PC-3 (cell line): ENCODE measurements around the gene CDC6. TPM values are rescaled to one million over a fixed set of nuclear protein-coding genes. Genes with fewer than 3 reads are reported as not detected.

Experiments used
- ATAC-seq: fragments of 200-7000 bp; cut with Tn5 transposase; 2 replicates; pipeline ENCODE4 v1.9.1; 2020; ENCODE audit warnings: mild to moderate bottlenecking, moderate library complexity
- BruUV-seq: library from RNA; stranded (reverse); fragments of 400-500 nt; replicated peaks from 2 replicates; lab custom pipeline; 2021; lab: Mats Ljungman, UMichigan
- CTCF ChIA-PET: fragments of 300-600 bp; sonication (Branson Sonifier 250); formaldehyde crosslinking; loops from one replicate; lab custom pipeline; 2022; ENCODE audit warnings: antibody characterized with exemption; lab: Charles Lee
- POLR2A ChIA-PET: fragments of 300-600 bp; sonication (Branson Sonifier 250); formaldehyde crosslinking; loops from one replicate; lab custom pipeline; 2022; ENCODE audit warnings: antibody characterized with exemption; ENCODE audit not compliant: unreplicated experiment; lab: Charles Lee
- DNase-seq: peaks from one replicate; pipeline ENCODE4 v3.0.0-alpha.2; 2015
- H2AFZ ChIP-seq: fragments of 300-600 bp; sonication (generic); 2 replicates; pipeline ENCODE4 v1.6.0; 2016; ENCODE audit warnings: antibody characterized with exemption, low read length
- H3F3A ChIP-seq: fragments of 300-600 bp; sonication (generic); one replicate; pipeline ENCODE4 v1.6.0; 2017; ENCODE audit warnings: antibody characterized with exemption, low read length, control low read depth, mild to moderate bottlenecking; ENCODE audit not compliant: unreplicated experiment
- H3K27ac ChIP-seq: fragments of 300-600 bp; sonication (generic); 2 replicates; pipeline ENCODE4 v1.5.1; 2016; ENCODE audit warnings: mild to moderate bottlenecking, low read length
- H3K27me3 ChIP-seq: fragments of 300-600 bp; sonication (generic); 2 replicates; pipeline ENCODE4 v1.6.1; 2016; ENCODE audit warnings: low read length, mixed read lengths
- H3K36me3 ChIP-seq: fragments of 300-600 bp; sonication (generic); 2 replicates; pipeline ENCODE4 v1.6.1; 2016; ENCODE audit warnings: low read depth, mixed run types, low read length, mixed read lengths
- H3K4me1 ChIP-seq: fragments of 300-600 bp; sonication (generic); 2 replicates; pipeline ENCODE4 v1.5.1; 2016; ENCODE audit warnings: low read length; ENCODE audit not compliant: insufficient read depth
- H3K4me2 ChIP-seq: fragments of 300-600 bp; sonication (generic); 2 replicates; pipeline ENCODE4 v1.6.0; 2016; ENCODE audit warnings: low read length
- H3K4me3 ChIP-seq: fragments of 300-600 bp; sonication (generic); 2 replicates; pipeline ENCODE4 v1.5.1; 2016; ENCODE audit warnings: mild to moderate bottlenecking, low read length, mixed read lengths
- H3K79me2 ChIP-seq: fragments of 300-600 bp; sonication (generic); 2 replicates; pipeline ENCODE4 v1.6.1; 2017; ENCODE audit warnings: low read length, mixed read lengths
- H3K9ac ChIP-seq: fragments of 300-600 bp; sonication (generic); 2 replicates; pipeline ENCODE4 v1.6.0; 2016; ENCODE audit warnings: mild to moderate bottlenecking, low read length
- H3K9me2 ChIP-seq: fragments of 300-600 bp; sonication (generic); replicated peaks from 2 replicates; pipeline ENCODE4 v1.6.1; 2016; ENCODE audit warnings: mixed run types, low read length, mixed read lengths
- H3K9me3 ChIP-seq: fragments of 300-600 bp; sonication (generic); 2 replicates; pipeline ENCODE4 v1.6.1; 2016; ENCODE audit warnings: low read length, mixed read lengths
- H4K20me1 ChIP-seq: fragments of 300-600 bp; sonication (generic); 2 replicates; pipeline ENCODE4 v1.6.1; 2016; ENCODE audit warnings: low read length, mixed read lengths
- EZH2 ChIP-seq: fragments of 300-600 bp; sonication (generic); IDR thresholded peaks from one replicate; pipeline ENCODE4 v1.6.1; 2017; ENCODE audit warnings: antibody characterized with exemption, mild to moderate bottlenecking, low read length; ENCODE audit not compliant: unreplicated experiment
- EZH2phosphoT487 ChIP-seq: fragments of 300-600 bp; sonication (generic); IDR thresholded peaks from 2 replicates; pipeline ENCODE4 v1.6.1; 2018; ENCODE audit warnings: mild to moderate bottlenecking, antibody characterized with exemption, low read length, borderline replicate concordance
- intact Hi-C: fragments of 100-400 bp; cut with micrococcal nuclease; formaldehyde crosslinking; loops from 2 replicates; pipeline ENCODE4 v1.9.0; 2023
- total RNA-seq: library from RNA; depleted of rRNA; stranded (reverse); fragments of >200 nt; gene quantifications from 2 replicates; pipeline ENCODE4 v1.2.3, GENCODE V29; 2014
- TF ChIP-seq, protein P1 (sequence below): fragments of 300-600 bp; sonication (generic); conservative IDR thresholded peaks from 2 replicates; pipeline ENCODE4 v1.5.1; 2017; ENCODE audit warnings: antibody characterized with exemption, low read depth, mild to moderate bottlenecking, low read length

CDC6 gene
- total RNA-seq, 1 experiment from 2014 or later = 48.9 TPM

DNA sequence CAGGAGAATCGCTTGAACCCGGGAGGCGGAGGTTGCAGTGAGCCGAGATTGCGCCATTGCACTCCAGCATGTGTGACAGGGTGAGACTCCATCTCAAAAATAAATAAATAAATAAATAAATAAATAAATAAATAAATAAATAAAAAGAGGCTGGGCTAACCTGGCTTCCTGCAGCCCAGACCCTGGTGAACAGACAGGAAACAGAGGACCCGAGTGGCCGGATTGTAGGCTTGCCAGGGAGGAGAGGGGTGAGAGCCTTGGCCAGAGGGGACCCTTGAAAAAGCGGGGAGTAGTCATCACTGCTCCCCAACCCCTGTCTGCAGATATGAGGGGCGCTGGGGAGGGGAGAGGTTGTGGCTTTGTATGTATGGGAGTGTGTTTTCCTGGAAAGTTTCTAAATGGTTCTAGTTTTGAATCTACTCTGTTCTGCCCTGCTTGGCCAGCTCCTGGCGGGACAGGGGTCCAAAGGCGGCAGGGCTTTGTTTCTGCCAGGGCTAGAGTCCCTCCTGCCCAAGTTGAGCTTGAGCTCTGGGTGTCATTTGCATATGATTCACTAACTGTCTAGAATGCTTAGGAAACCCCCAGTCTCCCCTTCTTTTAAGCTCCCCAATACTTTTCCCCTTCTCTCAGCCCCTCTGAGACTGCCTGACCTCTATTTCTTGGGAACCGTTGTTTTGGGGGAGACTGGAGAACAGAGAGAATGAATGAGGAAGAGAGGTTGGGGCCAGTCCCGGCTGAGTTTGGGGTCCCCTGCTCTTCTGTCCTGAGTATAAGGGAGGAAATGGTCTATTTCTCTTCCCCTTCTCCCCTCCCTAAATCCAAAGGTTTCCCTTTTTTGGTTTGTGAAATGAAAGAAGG is 37.7 kb downstream of the CDC6 start:
- Histone ChIP-seq H3K9me3 (no peaks in the 10 kb centered on the region), H3K27ac (no peak overlapping the region), H3K79me2 (peaks cover 93% of the 10 kb centered on the region), H3K9ac (no peak overlapping the region), H3K4me2 (no peak overlapping the region), H4K20me1 (peaks cover 1% of the 10 kb centered on the region; the same call in 1 of the 2 replicates), H3K36me3 (no peaks in the 10 kb centered on the region), H3K9me2 (no peaks in the 10 kb centered on the region), H3K27me3 (no peaks in the 10 kb centered on the region), H3K4me1 (peaks cover 35% of the 10 kb centered on the region), H3F3A (no peaks in the 10 kb centered on the region), H3K4me3 (no peak overlapping the region), H2AFZ (no peak overlapping the region)
- TF ChIP-seq, protein P1, sequence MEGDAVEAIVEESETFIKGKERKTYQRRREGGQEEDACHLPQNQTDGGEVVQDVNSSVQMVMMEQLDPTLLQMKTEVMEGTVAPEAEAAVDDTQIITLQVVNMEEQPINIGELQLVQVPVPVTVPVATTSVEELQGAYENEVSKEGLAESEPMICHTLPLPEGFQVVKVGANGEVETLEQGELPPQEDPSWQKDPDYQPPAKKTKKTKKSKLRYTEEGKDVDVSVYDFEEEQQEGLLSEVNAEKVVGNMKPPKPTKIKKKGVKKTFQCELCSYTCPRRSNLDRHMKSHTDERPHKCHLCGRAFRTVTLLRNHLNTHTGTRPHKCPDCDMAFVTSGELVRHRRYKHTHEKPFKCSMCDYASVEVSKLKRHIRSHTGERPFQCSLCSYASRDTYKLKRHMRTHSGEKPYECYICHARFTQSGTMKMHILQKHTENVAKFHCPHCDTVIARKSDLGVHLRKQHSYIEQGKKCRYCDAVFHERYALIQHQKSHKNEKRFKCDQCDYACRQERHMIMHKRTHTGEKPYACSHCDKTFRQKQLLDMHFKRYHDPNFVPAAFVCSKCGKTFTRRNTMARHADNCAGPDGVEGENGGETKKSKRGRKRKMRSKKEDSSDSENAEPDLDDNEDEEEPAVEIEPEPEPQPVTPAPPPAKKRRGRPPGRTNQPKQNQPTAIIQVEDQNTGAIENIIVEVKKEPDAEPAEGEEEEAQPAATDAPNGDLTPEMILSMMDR = no peak
- TF ChIP-seq EZH2 (no peak), EZH2phosphoT487 (no peak)
- CTCF ChIA-PET = no interaction called here
- DNase-seq (no peak), ATAC-seq (no peak)
- intact Hi-C loops = no loop called here
- no TSS peak for BruUV-seq
- POLR2A ChIA-PET = interaction anchor here (0.6 kb wide), 1 partner anchor 1202 kb away, joined by 4 read pairs; the partner anchor contains the start of gene KRT19

DNA sequence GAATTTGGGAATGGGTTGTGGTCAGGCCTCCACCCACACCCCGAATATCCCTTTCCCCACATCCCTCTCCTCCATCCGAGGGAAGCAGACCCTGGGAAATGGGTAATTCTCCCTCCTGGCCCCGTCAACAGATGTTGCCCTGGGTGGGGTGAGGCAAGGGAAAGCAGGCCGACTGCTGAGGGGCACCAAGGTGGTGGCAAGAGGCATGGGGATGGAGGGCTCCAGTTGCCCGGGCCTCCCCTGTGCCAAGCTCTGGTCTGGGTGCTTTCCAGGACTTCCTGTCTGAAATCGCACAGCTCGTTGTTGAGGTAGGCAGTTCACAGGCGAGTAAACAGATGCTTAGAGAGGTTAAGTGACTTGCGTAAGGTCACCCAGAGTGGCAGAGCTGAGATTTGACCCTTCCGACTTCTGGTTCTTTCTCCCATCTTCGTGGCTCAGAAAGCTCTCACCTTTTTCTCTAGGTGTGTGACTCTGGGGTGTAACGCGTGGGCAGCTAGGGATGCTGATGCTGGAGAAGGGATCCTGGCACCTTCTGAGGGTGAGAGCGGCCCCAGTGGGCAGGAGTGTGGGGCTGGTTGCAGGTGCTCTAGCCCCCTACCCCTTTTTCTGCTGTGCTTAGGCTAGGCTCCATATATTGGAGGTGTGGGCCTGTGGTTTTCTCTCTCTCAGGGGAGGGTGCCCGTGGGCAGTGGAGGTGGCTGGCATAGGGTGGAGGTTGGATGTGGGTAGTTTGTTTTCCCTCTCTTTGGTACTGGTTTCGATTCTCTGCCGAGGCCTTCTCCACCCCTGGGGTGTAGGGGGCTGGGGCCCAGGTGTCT is 38.5 kb downstream of the CDC6 start:
- peaks cover 90% of the 10 kb centered on the region for H3K79me2 ChIP-seq
- no peak overlapping the region for H2AFZ ChIP-seq
- no TSS peak for BruUV-seq
- no peak for ATAC-seq
- no peak overlapping the region for H3K9ac ChIP-seq
- H3F3A ChIP-seq = no peaks in the 10 kb centered on the region
- no peaks in the 10 kb centered on the region for H3K9me2 ChIP-seq
- no peak overlapping the region for H3K27ac ChIP-seq
- no peak overlapping the region for H3K4me2 ChIP-seq
- ChIA-PET POLR2A (no interaction called here), CTCF (no interaction called here)
- DNase-seq = no peak
- TF ChIP-seq, protein P1 = no peak
- no peak for TF ChIP-seq EZH2
- TF ChIP-seq EZH2phosphoT487 = no peak
- intact Hi-C loops = no loop called here
- H3K9me3 ChIP-seq = no peaks in the 10 kb centered on the region
- H4K20me1 ChIP-seq = no peaks in the 10 kb centered on the region; the same call in 1 of the 2 replicates
- peaks cover 28% of the 10 kb centered on the region for H3K4me1 ChIP-seq
- no peak overlapping the region for H3K4me3 ChIP-seq
- H3K36me3 ChIP-seq = no peaks in the 10 kb centered on the region
- H3K27me3 ChIP-seq = no peaks in the 10 kb centered on the region
